GM19193 (cell line): ENCODE data around the gene LARGE1.
A peak's percentile ranks its signal among the peaks of the same experiment; 100 is the strongest.

ENCODE experiments used
- POLR2A ChIP-seq: IDR thresholded peaks from 4 replicates; pipeline ENCODE4 v1.6.1; 2011; ENCODE audit not compliant: insufficient read depth, insufficient read length; ENCODE audit errors: extremely low read depth

The LARGE1 gene

GRCh38 chr22:33859311-33859710, 61.0 kb downstream of the LARGE1 start:
- TF ChIP-seq POLR2A, result no peak

GRCh38 chr22:33854724-33855123, 65.6 kb downstream of the LARGE1 start:
- no peak for TF ChIP-seq POLR2A

- TF ChIP-seq POLR2A, result peak; percentile 29
These were observed 66.8 kb downstream of the LARGE1 start for GRCh38 chr22:33853200-33854097.

- TF ChIP-seq POLR2A, result no peak
These were observed 68.4 kb downstream of the LARGE1 start for GRCh38 chr22:33851821-33852384.

GRCh38 chr22:33851240-33851639, 69.0 kb downstream of the LARGE1 start:
- TF ChIP-seq POLR2A, result no peak

GRCh38 chr22:33850724-33851123, 69.6 kb downstream of the LARGE1 start:
- no peak for TF ChIP-seq POLR2A

GRCh38 chr22:33850193-33850592, 70.1 kb downstream of the LARGE1 start:
- no peak for TF ChIP-seq POLR2A

- TF ChIP-seq POLR2A, result no peak
These were observed 72.0 kb downstream of the LARGE1 start for GRCh38 chr22:33848251-33848650.

GRCh38 chr22:33844273-33844672, 76.0 kb downstream of the LARGE1 start:
- no peak for TF ChIP-seq POLR2A

- TF ChIP-seq POLR2A, result no peak
These were observed 77.7 kb downstream of the LARGE1 start for GRCh38 chr22:33842421-33843094.

- no peak for TF ChIP-seq POLR2A
These were observed 78.3 kb downstream of the LARGE1 start for GRCh38 chr22:33842006-33842354.

- no peak for TF ChIP-seq POLR2A
These were observed 78.8 kb downstream of the LARGE1 start for GRCh38 chr22:33841281-33842005.

GRCh38 chr22:33838644-33839043, 81.6 kb downstream of the LARGE1 start:
- TF ChIP-seq POLR2A, result no peak

- TF ChIP-seq POLR2A, result no peak
These were observed 82.5 kb downstream of the LARGE1 start for GRCh38 chr22:33837826-33838225.

- no peak for TF ChIP-seq POLR2A
These were observed 85.0 kb downstream of the LARGE1 start for GRCh38 chr22:33835265-33835664.
